Keratinocyte (primary cell): ENCODE results near the gene ZNF148.

Experiments
- EZH2 ChIP-seq: IDR thresholded peaks from one replicate; pipeline ENCODE4 v1.6.1; 2012; ENCODE audit warnings: inconsistent platforms, mild to moderate bottlenecking, low read length, moderate library complexity
- TF ChIP-seq, protein P1 (sequence below), 3 experiments: IDR thresholded peaks in 1 of 3; conservative IDR thresholded peaks in 1 of 3; optimal IDR thresholded peaks in 1 of 3; 2 replicates in 2 of 3; 3 replicates in 1 of 3; pipeline versions ENCODE3 to v1.5.1; 2011; ENCODE audit warnings: low read length in 3 of 3, mild to moderate bottlenecking in 3 of 3, moderate library complexity in 2 of 3, control low read depth in 1 of 3, inconsistent platforms in 1 of 3; ENCODE audit not compliant: insufficient read depth in 2 of 3; ENCODE audit errors: extremely low read depth in 1 of 3

DNA sequence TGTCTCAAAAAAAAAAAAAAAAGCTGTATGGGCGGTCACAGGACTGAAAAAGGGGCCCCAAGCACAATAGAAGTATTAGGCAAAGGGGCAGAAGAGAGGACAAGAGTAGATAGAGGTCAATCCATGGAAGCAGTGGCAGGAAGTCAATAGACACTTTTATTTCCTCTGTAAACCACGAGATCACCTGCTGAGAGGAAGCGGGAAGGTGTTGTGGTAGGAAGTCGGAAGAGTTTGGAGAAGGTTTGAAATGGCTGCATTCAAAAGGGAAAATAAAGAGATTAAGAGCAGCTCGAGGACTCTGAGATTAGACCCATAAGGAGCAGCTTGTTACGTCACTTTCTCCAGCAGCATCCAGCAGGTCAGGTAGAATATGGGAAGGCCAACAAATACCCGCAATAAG, 14.2 kb upstream of the ZNF148 start:
- TF ChIP-seq, protein P1, sequence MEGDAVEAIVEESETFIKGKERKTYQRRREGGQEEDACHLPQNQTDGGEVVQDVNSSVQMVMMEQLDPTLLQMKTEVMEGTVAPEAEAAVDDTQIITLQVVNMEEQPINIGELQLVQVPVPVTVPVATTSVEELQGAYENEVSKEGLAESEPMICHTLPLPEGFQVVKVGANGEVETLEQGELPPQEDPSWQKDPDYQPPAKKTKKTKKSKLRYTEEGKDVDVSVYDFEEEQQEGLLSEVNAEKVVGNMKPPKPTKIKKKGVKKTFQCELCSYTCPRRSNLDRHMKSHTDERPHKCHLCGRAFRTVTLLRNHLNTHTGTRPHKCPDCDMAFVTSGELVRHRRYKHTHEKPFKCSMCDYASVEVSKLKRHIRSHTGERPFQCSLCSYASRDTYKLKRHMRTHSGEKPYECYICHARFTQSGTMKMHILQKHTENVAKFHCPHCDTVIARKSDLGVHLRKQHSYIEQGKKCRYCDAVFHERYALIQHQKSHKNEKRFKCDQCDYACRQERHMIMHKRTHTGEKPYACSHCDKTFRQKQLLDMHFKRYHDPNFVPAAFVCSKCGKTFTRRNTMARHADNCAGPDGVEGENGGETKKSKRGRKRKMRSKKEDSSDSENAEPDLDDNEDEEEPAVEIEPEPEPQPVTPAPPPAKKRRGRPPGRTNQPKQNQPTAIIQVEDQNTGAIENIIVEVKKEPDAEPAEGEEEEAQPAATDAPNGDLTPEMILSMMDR (optimal IDR thresholded peaks at IDR 0.05 in 1 of 3, IDR thresholded peaks at IDR 0.05 in 1 of 3, conservative IDR thresholded peaks at IDR 0.05 in 1 of 3; ENCODE audit: extremely low read depth in 1 of 3, insufficient read depth in 2 of 3, low read length in 3 of 3): no peak
- no peak for TF ChIP-seq EZH2
